Thoracic aorta (tissue), 2 donors: ENCODE results near the gene SSH2. TPM values are rescaled to one million over a fixed set of nuclear protein-coding genes. Genes with fewer than 3 reads are reported as not detected.

Experiments
- ATAC-seq: fragments of 150-250 bp; one replicate; pipeline ENCODE4 v1.8.0; 2017; ENCODE audit warnings: low read depth; ENCODE audit not compliant: insufficient number of reproducible peaks, low FRiP score
- DNase-seq: peaks from one replicate; pipeline ENCODE4 v3.0.0-alpha.2; 2020; ENCODE audit warnings: low spot score
- H3K27ac ChIP-seq, 2 donors: fragments of 200-600 bp; sonication (generic); 1 replicate in 1 of 2; 2 replicates in 1 of 2; pipeline ENCODE4 v1.5.1; 2016; ENCODE audit warnings: mild to moderate bottlenecking in 2 of 2, moderate library complexity in 2 of 2
- H3K27me3 ChIP-seq: fragments of 200-600 bp; sonication (generic); replicated peaks from 2 replicates; pipeline ENCODE4 v1.6.0; 2016; ENCODE audit warnings: mild to moderate bottlenecking; ENCODE audit not compliant: insufficient read depth
- H3K36me3 ChIP-seq: fragments of 200-600 bp; sonication (generic); one replicate; pipeline ENCODE4 v1.5.1; 2016
- H3K4me1 ChIP-seq, 2 donors: fragments of 200-600 bp; sonication (generic); 1 replicate in 1 of 2; 2 replicates in 1 of 2; pipeline versions ENCODE4 v1.5.1 to v1.6.0; 2016; ENCODE audit warnings: low read depth in 2 of 2, mild to moderate bottlenecking in 1 of 2; ENCODE audit not compliant: control insufficient read depth in 1 of 2
- H3K4me3 ChIP-seq: fragments of 200-600 bp; sonication (generic); 2 replicates; pipeline ENCODE4 v1.5.1; 2016; ENCODE audit warnings: mild to moderate bottlenecking
- H3K9me3 ChIP-seq: fragments of 200-600 bp; sonication (generic); 2 replicates; pipeline ENCODE4 v1.5.1; 2016
- total RNA-seq, 2 donors: library from RNA; depleted of rRNA; stranded (reverse); fragments of >200 nt; gene quantifications; one replicate each; pipeline versions ENCODE4 v1.1.0 to v1.2.3, GENCODE V29; 2016
- TF ChIP-seq, protein P1 (sequence below): fragments of 200-600 bp; sonication (generic); IDR thresholded peaks from one replicate; pipeline ENCODE4 v1.5.1; 2019; ENCODE audit warnings: antibody characterized with exemption

Gene SSH2
- total RNA-seq, 2 donors from 2014 or later, result 31.5 to 33.2 TPM

- H3K9me3 ChIP-seq, result no peaks in the 10 kb centered on the region
- H3K4me1 ChIP-seq, result peaks cover 3 to 27% of the 10 kb centered on the region in 2 donors
- ATAC-seq, result no peak
- H3K36me3 ChIP-seq, result peaks cover 4% of the 10 kb centered on the region
- no peaks in the 10 kb centered on the region for H3K27me3 ChIP-seq
- H3K27ac ChIP-seq, result no peak overlapping the region
- H3K4me3 ChIP-seq, result no peak overlapping the region
- DNase-seq, result no peak
- TF ChIP-seq, protein P1, sequence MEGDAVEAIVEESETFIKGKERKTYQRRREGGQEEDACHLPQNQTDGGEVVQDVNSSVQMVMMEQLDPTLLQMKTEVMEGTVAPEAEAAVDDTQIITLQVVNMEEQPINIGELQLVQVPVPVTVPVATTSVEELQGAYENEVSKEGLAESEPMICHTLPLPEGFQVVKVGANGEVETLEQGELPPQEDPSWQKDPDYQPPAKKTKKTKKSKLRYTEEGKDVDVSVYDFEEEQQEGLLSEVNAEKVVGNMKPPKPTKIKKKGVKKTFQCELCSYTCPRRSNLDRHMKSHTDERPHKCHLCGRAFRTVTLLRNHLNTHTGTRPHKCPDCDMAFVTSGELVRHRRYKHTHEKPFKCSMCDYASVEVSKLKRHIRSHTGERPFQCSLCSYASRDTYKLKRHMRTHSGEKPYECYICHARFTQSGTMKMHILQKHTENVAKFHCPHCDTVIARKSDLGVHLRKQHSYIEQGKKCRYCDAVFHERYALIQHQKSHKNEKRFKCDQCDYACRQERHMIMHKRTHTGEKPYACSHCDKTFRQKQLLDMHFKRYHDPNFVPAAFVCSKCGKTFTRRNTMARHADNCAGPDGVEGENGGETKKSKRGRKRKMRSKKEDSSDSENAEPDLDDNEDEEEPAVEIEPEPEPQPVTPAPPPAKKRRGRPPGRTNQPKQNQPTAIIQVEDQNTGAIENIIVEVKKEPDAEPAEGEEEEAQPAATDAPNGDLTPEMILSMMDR, result no peak
Observed at GRCh38 chr17:29624586-29624985, 305.4 kb downstream of the SSH2 start.

DNA sequence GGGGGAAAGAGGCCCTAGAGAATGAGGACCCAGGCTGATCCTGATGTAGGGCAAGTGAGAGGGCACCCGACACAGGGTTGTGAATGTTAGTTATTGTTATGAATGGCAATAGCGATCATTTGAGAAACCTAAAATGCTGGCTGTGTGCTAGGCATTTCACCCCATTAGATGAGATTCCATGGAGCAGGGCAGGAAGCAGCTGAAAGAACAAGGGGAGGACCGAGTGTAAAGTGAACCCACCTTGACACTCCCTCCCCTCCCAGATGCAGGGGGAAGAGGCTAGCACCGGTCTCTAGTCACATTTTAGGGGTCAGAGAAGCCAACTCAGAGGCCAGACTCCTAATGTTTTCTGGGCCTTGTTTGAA is 306.8 kb downstream of the SSH2 start:
- TF ChIP-seq, protein P1, result no peak
- Histone ChIP-seq H3K36me3 (no peaks in the 10 kb centered on the region), H3K9me3 (no peaks in the 10 kb centered on the region), H3K27ac (no peak overlapping the region), H3K4me1 (peaks cover 3 to 40% of the 10 kb centered on the region in 2 donors), H3K27me3 (no peaks in the 10 kb centered on the region), H3K4me3 (peak overlapping the region; percentile 91)
- DNase-seq, result no peak
- ATAC-seq, result no peak

- Histone ChIP-seq H3K9me3 (no peaks in the 10 kb centered on the region), H3K4me1 (peaks cover 5 to 47% of the 10 kb centered on the region in 2 donors), H3K4me3 (peak within 1 kb of the TSS; percentile 91), H3K27me3 (no peaks in the 10 kb centered on the region), H3K27ac (peak within 1 kb of the TSS; percentile 56 to 63), H3K36me3 (no peaks in the 10 kb centered on the region)
- TF ChIP-seq, protein P1, result no peak
- no peak for DNase-seq
- peak; percentile 15 for ATAC-seq
Observed at GRCh38 chr17:29622337-29623282, 307.4 kb downstream of the SSH2 start, which contains the start of gene CORO6. TSS of gene CORO6 (minus strand) at chr17:29622912. CDS start at chr17:29621421, 1,491 bp downstream.

GRCh38 chr17:29621751-29622194 is 308.3 kb downstream of the SSH2 start:
- TF ChIP-seq, protein P1, result no peak
- no peaks in the 10 kb centered on the region for H3K9me3 ChIP-seq
- no peaks in the 10 kb centered on the region for H3K27me3 ChIP-seq
- no peak for ATAC-seq
- peak overlapping the region; percentile 91 for H3K4me3 ChIP-seq
- H3K36me3 ChIP-seq, result no peaks in the 10 kb centered on the region
- peak overlapping the region; percentile 56 to 63 for H3K27ac ChIP-seq
- peaks cover 13 to 55% of the 10 kb centered on the region in 2 donors for H3K4me1 ChIP-seq
- no peak for DNase-seq

GRCh38 chr17:29620779-29621500 is 309.1 kb downstream of the SSH2 start:
- Histone ChIP-seq H3K27ac (no peak overlapping the region), H3K9me3 (no peaks in the 10 kb centered on the region), H3K36me3 (no peaks in the 10 kb centered on the region), H3K27me3 (no peaks in the 10 kb centered on the region), H3K4me3 (no peak overlapping the region), H3K4me1 (peaks cover 21 to 64% of the 10 kb centered on the region in 2 donors)
- DNase-seq, result no peak
- no peak for ATAC-seq
- TF ChIP-seq, protein P1, result no peak
